Panc1 (cell line): ENCODE measurements around the gene BCAS2.

ENCODE experiments used
- CTCF ChIP-seq: fragments of 450-650 bp; IDR thresholded peaks from 2 replicates; pipeline ENCODE4 v1.5.1; 2017; ENCODE audit warnings: mild to moderate bottlenecking
- POLR2AphosphoS5 ChIP-seq: IDR thresholded peaks from 2 replicates; pipeline ENCODE4 v1.6.1; 2012; ENCODE audit warnings: mild to moderate bottlenecking, low read depth, low read length, moderate library complexity
- REST ChIP-seq, 2 experiments: IDR thresholded peaks; 2 replicates each; pipeline ENCODE4 v1.6.1; 2011 to 2012; ENCODE audit warnings: low read depth in 2 of 2, control low read depth in 1 of 2, low read length in 1 of 2, mild to moderate bottlenecking in 1 of 2, moderate library complexity in 1 of 2; ENCODE audit not compliant: insufficient read depth in 1 of 2
- SIN3A ChIP-seq: IDR thresholded peaks from 2 replicates; pipeline ENCODE4 v1.6.1; 2012; ENCODE audit warnings: low read depth, mild to moderate bottlenecking, low read length, moderate library complexity, borderline replicate concordance; ENCODE audit not compliant: insufficient read depth
- TCF7L2 ChIP-seq: IDR thresholded peaks from 2 replicates; pipeline ENCODE4 v1.6.1; 2011; ENCODE audit warnings: mild to moderate bottlenecking, low read depth, low read length, inconsistent platforms

- TF ChIP-seq CTCF (no peak), REST (IDR thresholded peaks at IDR 0.05; ENCODE audit: insufficient read depth in 1 of 2, low read depth in 2 of 2, low read length in 1 of 2) (no peak), POLR2AphosphoS5 (no peak), TCF7L2 (no peak), SIN3A (no peak)
These were observed 34.3 kb downstream of the BCAS2 start for GRCh38 chr1:114547076-114547475.
